H1 (cell line): Measurements from ENCODE around the gene FCHO1.

Source experiments
- ATF3 ChIP-seq: IDR thresholded peaks from 2 replicates; pipeline ENCODE4 v1.6.1; 2011; ENCODE audit warnings: low read depth, mild to moderate bottlenecking, low read length; ENCODE audit not compliant: insufficient read depth
- CTCF ChIP-seq, 3 experiments: IDR thresholded peaks; 1 replicate in 2 of 3; 2 replicates in 1 of 3; pipeline versions ENCODE4 v1.5.1 to v1.6.1; 2011; ENCODE audit warnings: low read length in 3 of 3, mild to moderate bottlenecking in 3 of 3, inconsistent platforms in 2 of 3, low read depth in 1 of 3, moderate library complexity in 1 of 3; ENCODE audit not compliant: insufficient read depth in 1 of 3; ENCODE audit errors: control extremely low read depth in 1 of 3
- MAX ChIP-seq: IDR thresholded peaks from 2 replicates; pipeline ENCODE4 v1.6.1; 2012; ENCODE audit warnings: inconsistent platforms
- POLR2A ChIP-seq, 2 experiments: IDR thresholded peaks; 1 replicate in 1 of 2; 2 replicates in 1 of 2; pipeline ENCODE4 v1.6.1; 2011; ENCODE audit warnings: low read depth in 2 of 2, low read length in 2 of 2, mild to moderate bottlenecking in 2 of 2; ENCODE audit errors: control extremely low read depth in 1 of 2
- SIX5 ChIP-seq: IDR thresholded peaks from 2 replicates; pipeline ENCODE4 v1.6.1; 2011; ENCODE audit warnings: mild to moderate bottlenecking, low read depth, low read length
- TCF12 ChIP-seq: IDR thresholded peaks from 2 replicates; pipeline ENCODE4 v1.6.1; 2011; ENCODE audit warnings: low read depth, mild to moderate bottlenecking, low read length
- TEAD4 ChIP-seq: IDR thresholded peaks from 2 replicates; pipeline ENCODE4 v1.6.1; 2012; ENCODE audit warnings: low read depth, low read length, inconsistent platforms, mixed read lengths
- USF2 ChIP-seq: IDR thresholded peaks from 2 replicates; pipeline ENCODE4 v1.6.1; 2011; ENCODE audit warnings: low read length, improper control_type of control experiment

GRCh38 chr19:17807731-17808316 lies 56.5 kb downstream of the FCHO1 start:
- no peak for TF ChIP-seq POLR2A (IDR thresholded peaks at IDR 0.05; ENCODE audit: control extremely low read depth in 1 of 2, low read depth in 2 of 2, low read length in 2 of 2)
- no peak for TF ChIP-seq USF2
- no peak for TF ChIP-seq CTCF (IDR thresholded peaks at IDR 0.05; ENCODE audit: control extremely low read depth in 1 of 3, insufficient read depth in 1 of 3, low read depth in 1 of 3, low read length in 3 of 3)
- TF ChIP-seq ATF3: no peak
- TF ChIP-seq TEAD4: no peak
- TF ChIP-seq TCF12: no peak
- TF ChIP-seq MAX: no peak
- TF ChIP-seq SIX5: no peak
